ENCODE measurements around the gene SP1.
"Not testable (repeated sequence)": the region's sequence is repeated elsewhere in the genome, so short reads cannot be mapped to it uniquely, and the experiment has no call there.

SP1 gene

DNA sequence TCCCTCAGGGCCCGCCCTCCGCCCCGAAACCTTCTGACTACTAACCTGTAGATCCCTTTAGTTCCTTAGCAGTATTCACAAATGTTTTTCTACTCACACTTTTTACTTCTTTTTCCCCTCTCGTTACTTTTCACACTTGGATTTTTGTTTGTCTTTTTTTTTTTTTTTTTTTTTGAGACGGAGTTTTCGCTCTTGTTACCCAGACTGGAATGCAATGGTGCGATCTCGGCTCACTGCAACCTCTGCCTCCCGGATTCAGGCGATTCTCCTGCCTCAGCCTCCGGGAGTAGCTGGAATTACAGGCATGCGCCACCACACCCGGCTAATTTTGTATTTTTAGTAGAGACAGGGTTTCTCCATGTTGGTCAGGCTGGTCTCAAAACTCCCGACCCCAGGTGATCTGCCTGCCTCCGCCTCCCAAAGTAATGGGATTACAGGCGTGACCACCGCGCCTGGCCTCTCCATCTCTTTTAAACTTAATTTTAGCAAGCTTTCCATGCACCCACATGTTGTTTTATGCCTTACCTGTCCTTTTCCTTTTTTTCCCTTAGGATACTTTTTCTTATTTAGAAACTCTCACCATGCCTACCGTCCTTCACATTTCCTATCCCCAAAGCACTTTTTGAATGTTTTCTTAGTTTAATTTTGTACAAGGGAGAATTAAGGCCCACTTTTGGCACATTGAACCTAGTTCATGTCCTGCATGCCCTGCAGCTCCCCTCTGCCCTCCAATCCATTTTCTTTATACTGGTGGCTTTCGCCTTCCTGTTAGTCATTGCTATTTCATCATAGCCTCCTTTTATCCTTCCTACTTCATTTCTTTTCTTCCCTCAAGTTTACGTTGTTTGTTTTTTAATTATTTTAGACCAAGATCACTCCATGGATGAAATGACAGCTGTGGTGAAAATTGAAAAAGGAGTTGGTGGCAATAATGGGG, 1.1 kb downstream of the SP1 start:
- no peak for TF ChIP-seq EZH2 (IDR thresholded peaks at IDR 0.05; ENCODE audit: borderline replicate concordance, low read length)
- TF ChIP-seq, protein P1, sequence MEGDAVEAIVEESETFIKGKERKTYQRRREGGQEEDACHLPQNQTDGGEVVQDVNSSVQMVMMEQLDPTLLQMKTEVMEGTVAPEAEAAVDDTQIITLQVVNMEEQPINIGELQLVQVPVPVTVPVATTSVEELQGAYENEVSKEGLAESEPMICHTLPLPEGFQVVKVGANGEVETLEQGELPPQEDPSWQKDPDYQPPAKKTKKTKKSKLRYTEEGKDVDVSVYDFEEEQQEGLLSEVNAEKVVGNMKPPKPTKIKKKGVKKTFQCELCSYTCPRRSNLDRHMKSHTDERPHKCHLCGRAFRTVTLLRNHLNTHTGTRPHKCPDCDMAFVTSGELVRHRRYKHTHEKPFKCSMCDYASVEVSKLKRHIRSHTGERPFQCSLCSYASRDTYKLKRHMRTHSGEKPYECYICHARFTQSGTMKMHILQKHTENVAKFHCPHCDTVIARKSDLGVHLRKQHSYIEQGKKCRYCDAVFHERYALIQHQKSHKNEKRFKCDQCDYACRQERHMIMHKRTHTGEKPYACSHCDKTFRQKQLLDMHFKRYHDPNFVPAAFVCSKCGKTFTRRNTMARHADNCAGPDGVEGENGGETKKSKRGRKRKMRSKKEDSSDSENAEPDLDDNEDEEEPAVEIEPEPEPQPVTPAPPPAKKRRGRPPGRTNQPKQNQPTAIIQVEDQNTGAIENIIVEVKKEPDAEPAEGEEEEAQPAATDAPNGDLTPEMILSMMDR (IDR thresholded peaks at IDR 0.05; ENCODE audit: low read length): no peak
- H3K4me2 ChIP-seq (ENCODE audit: low read length): peak overlapping the region; percentile 70
- H3K79me2 ChIP-seq (ENCODE audit: insufficient read depth, low read length): peaks cover 12% of the 10 kb centered on the region; the same call in 1 of the 2 replicates
- H3K27ac ChIP-seq (ENCODE audit: low read depth, low read length, poor library complexity, severe bottlenecking): peak overlapping the region; percentile 82
- H3K4me1 ChIP-seq (ENCODE audit: insufficient read depth, low read length, severe bottlenecking): peaks cover 55% of the 10 kb centered on the region
- no peaks in the 10 kb centered on the region for H3K9me3 ChIP-seq (ENCODE audit: low read length)
- peak overlapping the region; percentile 72 for H3K4me3 ChIP-seq (ENCODE audit: low read depth, low read length, poor library complexity, severe bottlenecking)
- no peaks in the 10 kb centered on the region for H3K27me3 ChIP-seq (ENCODE audit: insufficient read depth, low read length)
- H3K36me3 ChIP-seq (ENCODE audit: insufficient read depth, low read length): peaks cover 32% of the 10 kb centered on the region
- H3F3A ChIP-seq (ENCODE audit: insufficient read depth, low read length): no peaks in the 10 kb centered on the region; the same call in 1 of the 2 replicates
- no peaks in the 10 kb centered on the region for H3K9me2 ChIP-seq (ENCODE audit: low read depth, low read length)
- H2AFZ ChIP-seq (ENCODE audit: low read length): no peak overlapping the region
- no peaks in the 10 kb centered on the region for H4K20me1 ChIP-seq (ENCODE audit: insufficient read depth, low read length)
- H3K9ac ChIP-seq (ENCODE audit: low read length): peak overlapping the region; percentile 75

DNA sequence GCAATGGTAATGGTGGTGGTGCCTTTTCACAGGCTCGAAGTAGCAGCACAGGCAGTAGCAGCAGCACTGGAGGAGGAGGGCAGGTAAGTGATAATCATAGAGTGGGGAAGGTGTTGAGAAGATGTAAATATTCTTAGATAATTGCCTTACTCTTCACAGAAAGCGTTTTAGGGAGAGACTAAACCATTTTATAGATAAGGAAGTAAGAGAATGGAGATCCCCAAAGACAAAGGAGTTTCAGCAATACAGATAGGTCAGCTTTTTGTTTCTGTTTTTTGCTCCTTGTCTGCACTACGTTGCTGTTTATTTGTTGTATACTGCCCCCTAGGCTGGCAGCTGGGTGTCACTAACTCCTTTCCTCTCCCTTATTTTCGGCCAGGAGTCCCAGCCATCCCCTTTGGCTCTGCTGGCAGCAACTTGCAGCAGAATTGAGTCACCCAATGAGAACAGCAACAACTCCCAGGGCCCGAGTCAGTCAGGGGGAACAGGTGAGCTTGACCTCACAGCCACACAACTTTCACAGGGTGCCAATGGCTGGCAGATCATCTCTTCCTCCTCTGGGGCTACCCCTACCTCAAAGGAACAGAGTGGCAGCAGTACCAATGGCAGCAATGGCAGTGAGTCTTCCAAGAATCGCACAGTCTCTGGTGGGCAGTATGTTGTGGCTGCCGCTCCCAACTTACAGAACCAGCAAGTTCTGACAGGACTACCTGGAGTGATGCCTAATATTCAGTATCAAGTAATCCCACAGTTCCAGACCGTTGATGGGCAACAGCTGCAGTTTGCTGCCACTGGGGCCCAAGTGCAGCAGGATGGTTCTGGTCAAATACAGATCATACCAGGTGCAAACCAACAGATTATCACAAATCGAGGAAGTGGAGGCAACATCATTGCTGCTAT, 2.0 kb downstream of the SP1 start:
- no peaks in the 10 kb centered on the region for H3K9me2 ChIP-seq (ENCODE audit: low read depth, low read length)
- peak overlapping the region; percentile 82 for H3K27ac ChIP-seq (ENCODE audit: low read depth, low read length, poor library complexity, severe bottlenecking)
- H3K9ac ChIP-seq (ENCODE audit: low read length): peak overlapping the region; percentile 75
- no peaks in the 10 kb centered on the region for H3K27me3 ChIP-seq (ENCODE audit: insufficient read depth, low read length)
- peaks cover 20% of the 10 kb centered on the region for H3K79me2 ChIP-seq (ENCODE audit: insufficient read depth, low read length)
- H3K4me2 ChIP-seq (ENCODE audit: low read length): peak overlapping the region; percentile 70
- no peak overlapping the region for H2AFZ ChIP-seq (ENCODE audit: low read length)
- TF ChIP-seq, protein P1 (IDR thresholded peaks at IDR 0.05; ENCODE audit: low read length): peak; percentile 68
- no peak for TF ChIP-seq EZH2 (IDR thresholded peaks at IDR 0.05; ENCODE audit: borderline replicate concordance, low read length)
- peaks cover 35% of the 10 kb centered on the region for H3K36me3 ChIP-seq (ENCODE audit: insufficient read depth, low read length)
- no peaks in the 10 kb centered on the region for H4K20me1 ChIP-seq (ENCODE audit: insufficient read depth, low read length)
- H3F3A ChIP-seq (ENCODE audit: insufficient read depth, low read length): no peaks in the 10 kb centered on the region; the same call in 1 of the 2 replicates
- H3K4me1 ChIP-seq (ENCODE audit: insufficient read depth, low read length, severe bottlenecking): peaks cover 63% of the 10 kb centered on the region
- no peaks in the 10 kb centered on the region for H3K9me3 ChIP-seq (ENCODE audit: low read length)
- H3K4me3 ChIP-seq (ENCODE audit: low read depth, low read length, poor library complexity, severe bottlenecking): peak overlapping the region; percentile 72

DNA sequence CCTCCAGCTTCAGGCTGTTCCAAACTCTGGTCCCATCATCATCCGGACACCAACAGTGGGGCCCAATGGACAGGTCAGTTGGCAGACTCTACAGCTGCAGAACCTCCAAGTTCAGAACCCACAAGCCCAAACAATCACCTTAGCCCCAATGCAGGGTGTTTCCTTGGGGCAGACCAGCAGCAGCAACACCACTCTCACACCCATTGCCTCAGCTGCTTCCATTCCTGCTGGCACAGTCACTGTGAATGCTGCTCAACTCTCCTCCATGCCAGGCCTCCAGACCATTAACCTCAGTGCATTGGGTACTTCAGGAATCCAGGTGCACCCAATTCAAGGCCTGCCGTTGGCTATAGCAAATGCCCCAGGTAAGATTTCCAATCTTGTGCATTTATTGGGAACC, 3.3 kb downstream of the SP1 start:
- H3K27me3 ChIP-seq (ENCODE audit: insufficient read depth, low read length): no peaks in the 10 kb centered on the region

DNA sequence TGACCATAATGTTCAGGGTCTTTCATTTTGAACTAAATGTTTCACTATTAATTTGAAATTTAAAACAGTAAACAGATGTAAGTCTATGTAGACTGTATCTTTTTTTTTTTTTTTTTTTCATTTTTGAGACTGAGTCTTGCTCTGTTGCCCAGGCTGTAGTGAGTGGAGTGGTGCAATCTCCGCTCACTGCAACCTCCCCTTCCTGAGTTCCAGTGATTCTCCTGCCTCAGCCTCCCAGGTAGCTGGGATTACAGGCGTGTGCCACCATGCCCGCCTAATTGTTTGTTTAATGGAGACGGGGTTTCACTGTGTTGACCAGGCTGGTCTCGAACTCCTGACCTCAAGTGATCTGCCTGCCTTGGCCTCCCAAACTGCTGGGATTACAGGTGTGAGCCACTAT, 6.4 kb downstream of the SP1 start:
- H3K36me3 ChIP-seq (ENCODE audit: insufficient read depth, low read length): peaks cover 49% of the 10 kb centered on the region
- H4K20me1 ChIP-seq (ENCODE audit: insufficient read depth, low read length); H3K27ac ChIP-seq (ENCODE audit: low read depth, low read length, poor library complexity, severe bottlenecking); H3K4me3 ChIP-seq (ENCODE audit: low read depth, low read length, poor library complexity, severe bottlenecking); H3K9ac ChIP-seq (ENCODE audit: low read length); H3K9me2 ChIP-seq (ENCODE audit: low read depth, low read length); H2AFZ ChIP-seq (ENCODE audit: low read length); H3F3A ChIP-seq (ENCODE audit: insufficient read depth, low read length); H3K27me3 ChIP-seq (ENCODE audit: insufficient read depth, low read length); H3K9me3 ChIP-seq (ENCODE audit: low read length): not testable (repeated sequence)
- peaks cover 63% of the 10 kb centered on the region for H3K79me2 ChIP-seq (ENCODE audit: insufficient read depth, low read length)
- H3K4me2 ChIP-seq (ENCODE audit: low read length): peak overlapping the region; percentile 7; the same call in 1 of the 2 replicates
- peaks cover 84% of the 10 kb centered on the region for H3K4me1 ChIP-seq (ENCODE audit: insufficient read depth, low read length, severe bottlenecking)

More for the DNA sequence above, 3.3 kb downstream of the SP1 start:
- Histone ChIP-seq H3K4me1 (ENCODE audit: insufficient read depth, low read length, severe bottlenecking) (peaks cover 73% of the 10 kb centered on the region), H3K9me3 (ENCODE audit: low read length) (no peaks in the 10 kb centered on the region), H3K79me2 (ENCODE audit: insufficient read depth, low read length) (peaks cover 32% of the 10 kb centered on the region), H3K36me3 (ENCODE audit: insufficient read depth, low read length) (peaks cover 43% of the 10 kb centered on the region), H4K20me1 (ENCODE audit: insufficient read depth, low read length) (no peaks in the 10 kb centered on the region), H2AFZ (ENCODE audit: low read length) (no peak overlapping the region), H3K27ac (ENCODE audit: low read depth, low read length, poor library complexity, severe bottlenecking) (peak overlapping the region; percentile 82), H3K4me3 (ENCODE audit: low read depth, low read length, poor library complexity, severe bottlenecking) (peak overlapping the region; percentile 47), H3K9me2 (ENCODE audit: low read depth, low read length) (no peaks in the 10 kb centered on the region), H3F3A (ENCODE audit: insufficient read depth, low read length) (no peaks in the 10 kb centered on the region; the same call in 1 of the 2 replicates), H3K9ac (ENCODE audit: low read length) (peak overlapping the region; percentile 40; the same call in 1 of the 2 replicates), H3K4me2 (ENCODE audit: low read length) (peak overlapping the region; percentile 70)
- TF ChIP-seq, protein P1 (IDR thresholded peaks at IDR 0.05; ENCODE audit: low read length): no peak
- TF ChIP-seq EZH2 (IDR thresholded peaks at IDR 0.05; ENCODE audit: borderline replicate concordance, low read length): no peak
